ENCODE data around the gene PCDHGA1.

The PCDHGA1 gene

GRCh38 chr5:141366016-141366896 lies 35.9 kb downstream of the PCDHGA1 start:
- TF ChIP-seq EZH2phosphoT487 (conservative IDR thresholded peaks at IDR 0.05; ENCODE audit: low read length) = no peak

GRCh38 chr5:141369994-141370848 lies 39.9 kb downstream of the PCDHGA1 start, which contains the start of gene PCDHGB3:
PCDHGB3 (plus strand) TSS chr5:141370242; CDS start chr5:141370395, 153 bp downstream.
- peak within 1 kb of the TSS; percentile 57 for H3K4me3 ChIP-seq (ENCODE audit: insufficient read depth, low read length, poor library complexity, severe bottlenecking)
- no peaks in the 10 kb centered on the region for H3K27me3 ChIP-seq (ENCODE audit: low read length)
- peaks cover 48% of the 10 kb centered on the region; the same call in 1 of the 2 replicates for H3K9me3 ChIP-seq (ENCODE audit: insufficient read depth, low read length)
- peaks cover 18% of the 10 kb centered on the region for H3K36me3 ChIP-seq (ENCODE audit: low read length)
- H3F3A ChIP-seq (ENCODE audit: insufficient read depth) = 0 out of 2 replicates have a peak, but pooled peaks cover 3% of the 10 kb centered on the region
- H3K9me2 ChIP-seq (replicated peaks; ENCODE audit: insufficient read depth, low read length) = no peaks in the 10 kb centered on the region
- peak; percentile 74 for TF ChIP-seq CTCF (IDR thresholded peaks at IDR 0.05; ENCODE audit: insufficient read depth, low read length, poor library complexity, severe bottlenecking)
- no peak for TF ChIP-seq EZH2phosphoT487 (conservative IDR thresholded peaks at IDR 0.05; ENCODE audit: low read length)
- no peaks in the 10 kb centered on the region for H4K20me1 ChIP-seq (ENCODE audit: low read depth, low read length)
- H3K4me2 ChIP-seq (ENCODE audit: low read depth, low read length, poor library complexity, severe bottlenecking) = peak within 1 kb of the TSS; percentile 91
- H3K9ac ChIP-seq (ENCODE audit: low read length) = peak within 1 kb of the TSS; percentile 48
- peak within 1 kb of the TSS; percentile 81 for H2AFZ ChIP-seq (ENCODE audit: low read depth, low read length, severe bottlenecking)
- peak within 1 kb of the TSS; percentile 24; the same call in 1 of the 2 replicates for H3K27ac ChIP-seq (ENCODE audit: low read depth, low read length)
- no peaks in the 10 kb centered on the region; the same call in 1 of the 2 replicates for H3K79me2 ChIP-seq (ENCODE audit: insufficient read depth, low read length)

More at GRCh38 chr5:141366016-141366896, 35.9 kb downstream of the PCDHGA1 start:
- Histone ChIP-seq H3F3A (ENCODE audit: insufficient read depth) (peaks cover 7% of the 10 kb centered on the region; the same call in 1 of the 2 replicates), H3K9ac (ENCODE audit: low read length) (no peak overlapping the region), H2AFZ (ENCODE audit: low read depth, low read length, severe bottlenecking) (no peak overlapping the region), H4K20me1 (ENCODE audit: low read depth, low read length) (no peaks in the 10 kb centered on the region), H3K9me3 (ENCODE audit: insufficient read depth, low read length) (peaks cover 35% of the 10 kb centered on the region; the same call in 1 of the 2 replicates), H3K4me2 (ENCODE audit: low read depth, low read length, poor library complexity, severe bottlenecking) (no peak overlapping the region), H3K79me2 (ENCODE audit: insufficient read depth, low read length) (no peaks in the 10 kb centered on the region; the same call in 1 of the 2 replicates), H3K36me3 (ENCODE audit: low read length) (peaks cover 17% of the 10 kb centered on the region; the same call in 1 of the 2 replicates), H3K27me3 (ENCODE audit: low read length) (no peaks in the 10 kb centered on the region), H3K27ac (ENCODE audit: low read depth, low read length) (no peak overlapping the region), H3K4me3 (ENCODE audit: insufficient read depth, low read length, poor library complexity, severe bottlenecking) (no peak overlapping the region), H3K9me2 (replicated peaks; ENCODE audit: insufficient read depth, low read length) (no peaks in the 10 kb centered on the region)

GRCh38 chr5:141371572-141372475 lies 41.5 kb downstream of the PCDHGA1 start:
- H3F3A ChIP-seq (ENCODE audit: insufficient read depth) = 0 out of 2 replicates have a peak, but pooled peaks cover 3% of the 10 kb centered on the region
- H3K9ac ChIP-seq (ENCODE audit: low read length) = no peak overlapping the region
- H3K79me2 ChIP-seq (ENCODE audit: insufficient read depth, low read length) = no peaks in the 10 kb centered on the region; the same call in 1 of the 2 replicates
- no peak overlapping the region for H3K27ac ChIP-seq (ENCODE audit: low read depth, low read length)
- H3K9me2 ChIP-seq (replicated peaks; ENCODE audit: insufficient read depth, low read length) = no peaks in the 10 kb centered on the region
- peaks cover 50% of the 10 kb centered on the region; the same call in 1 of the 2 replicates for H3K9me3 ChIP-seq (ENCODE audit: insufficient read depth, low read length)
- no peaks in the 10 kb centered on the region for H3K27me3 ChIP-seq (ENCODE audit: low read length)
- no peak overlapping the region for H3K4me3 ChIP-seq (ENCODE audit: insufficient read depth, low read length, poor library complexity, severe bottlenecking)
- peaks cover 18% of the 10 kb centered on the region for H3K36me3 ChIP-seq (ENCODE audit: low read length)
- no peak overlapping the region for H3K4me2 ChIP-seq (ENCODE audit: low read depth, low read length, poor library complexity, severe bottlenecking)
- H2AFZ ChIP-seq (ENCODE audit: low read depth, low read length, severe bottlenecking) = no peak overlapping the region
- H4K20me1 ChIP-seq (ENCODE audit: low read depth, low read length) = no peaks in the 10 kb centered on the region
- TF ChIP-seq CTCF (IDR thresholded peaks at IDR 0.05; ENCODE audit: insufficient read depth, low read length, poor library complexity, severe bottlenecking) = no peak
- no peak for TF ChIP-seq EZH2phosphoT487 (conservative IDR thresholded peaks at IDR 0.05; ENCODE audit: low read length)

Data from SU-DHL-6 (cell line).